G401 (cell line): ENCODE results near the gene TMEM220. TPM values are rescaled to one million over a fixed set of nuclear protein-coding genes. Genes with fewer than 3 reads are reported as not detected.
A peak's percentile ranks its signal among the peaks of the same experiment; 100 is the strongest.

ENCODE experiments used
- DNase-seq: peaks from one replicate; pipeline ENCODE4 v3.0.0-alpha.2; 2015; ENCODE audit warnings: low spot score
- in situ Hi-C: cut with HindIII; loops from 2 replicates; pipeline ENCODE4 v1.10.0; 2016; ENCODE audit warnings: low sequenced_read_pairs, mixed read lengths
- total RNA-seq: library from RNA; depleted of rRNA; stranded (reverse); fragments of >200 nt; shearing (Covaris generic); gene quantifications from 2 replicates; pipeline ENCODE4 v1.2.3, GENCODE V29; 2014; rRNA removed

The TMEM220 gene
- 2.2 and 9.3 TPM in 2 replicates for total RNA-seq

GRCh38 chr17:10729334-10730193, at the start of gene TMEM220:
TMEM220 (minus strand) TSS chr17:10730023; CDS start chr17:10729851, 172 bp downstream.
- in situ Hi-C loops, result no loop called here
- DNase-seq, result peak; percentile 37

GRCh38 chr17:10779609-10780008, 49.8 kb upstream of the TMEM220 start:
- no peak for DNase-seq
- in situ Hi-C loops, result no loop called here

- in situ Hi-C loops, result no loop called here
- DNase-seq, result no peak
Measured at GRCh38 chr17:10777890-10778289, 48.1 kb upstream of the TMEM220 start.

- in situ Hi-C loops, result no loop called here
- no peak for DNase-seq
Measured at GRCh38 chr17:10777131-10777807, 47.4 kb upstream of the TMEM220 start.

GRCh38 chr17:10776381-10776780, 46.6 kb upstream of the TMEM220 start:
- DNase-seq, result no peak
- in situ Hi-C loops, result no loop called here

- in situ Hi-C loops, result no loop called here
- DNase-seq, result no peak
Measured at GRCh38 chr17:10775740-10776356, 46.0 kb upstream of the TMEM220 start.

- in situ Hi-C loops, result no loop called here
- no peak for DNase-seq
Measured at GRCh38 chr17:10775058-10775457, 45.2 kb upstream of the TMEM220 start.

- no peak for DNase-seq
- in situ Hi-C loops, result no loop called here
Measured at GRCh38 chr17:10773391-10773790, 43.6 kb upstream of the TMEM220 start.

GRCh38 chr17:10772425-10773380, 42.9 kb upstream of the TMEM220 start:
- DNase-seq, result peak; percentile 6

GRCh38 chr17:10771148-10771547, 41.3 kb upstream of the TMEM220 start:
- in situ Hi-C loops, result no loop called here
- DNase-seq, result no peak

More at GRCh38 chr17:10772425-10773380, 42.9 kb upstream of the TMEM220 start:
- in situ Hi-C loops, result no loop called here

GRCh38 chr17:10769840-10770239, 40.0 kb upstream of the TMEM220 start:
- in situ Hi-C loops, result no loop called here
- DNase-seq, result no peak

- in situ Hi-C loops, result no loop called here
Measured at GRCh38 chr17:10768750-10769251, 39.0 kb upstream of the TMEM220 start.

GRCh38 chr17:10767232-10767631, 37.4 kb upstream of the TMEM220 start:
- no peak for DNase-seq
- in situ Hi-C loops, result no loop called here

More at GRCh38 chr17:10768750-10769251, 39.0 kb upstream of the TMEM220 start:
- DNase-seq, result peak; percentile 13

GRCh38 chr17:10762037-10762436, 32.2 kb upstream of the TMEM220 start:
- in situ Hi-C loops, result no loop called here
- DNase-seq, result no peak

- in situ Hi-C loops, result no loop called here
- DNase-seq, result no peak
Measured at GRCh38 chr17:10761281-10761680, 31.5 kb upstream of the TMEM220 start.

GRCh38 chr17:10758062-10758461, 28.2 kb upstream of the TMEM220 start:
- DNase-seq, result no peak
- in situ Hi-C loops, result no loop called here

GRCh38 chr17:10757647-10758046, 27.8 kb upstream of the TMEM220 start:
- in situ Hi-C loops, result no loop called here
- no peak for DNase-seq

- no peak for DNase-seq
- in situ Hi-C loops, result no loop called here
Measured at GRCh38 chr17:10757067-10757466, 27.2 kb upstream of the TMEM220 start.

- no peak for DNase-seq
- in situ Hi-C loops, result no loop called here
Measured at GRCh38 chr17:10756619-10757018, 26.8 kb upstream of the TMEM220 start.
